Neural crest cell (in vitro differentiated cells): ENCODE measurements around the gene CFAP20DC. TPM values are rescaled to one million over a fixed set of nuclear protein-coding genes. Genes with fewer than 3 reads are reported as not detected.

Experiments
- DNase-seq: peaks from one replicate; pipeline ENCODE4 v3.0.0; 2021; ENCODE audit warnings: low read depth, mixed read lengths, low spot score
- H3K27ac Mint-ChIP-seq: one replicate; pipeline ENCODE4 v1.8.0; 2021; ENCODE audit warnings: mild to moderate bottlenecking, mixed read lengths; ENCODE audit not compliant: unreplicated experiment
- H3K27me3 Mint-ChIP-seq: 2 replicates; pipeline ENCODE4 v1.8.0; 2021; ENCODE audit warnings: low read depth, mild to moderate bottlenecking, mixed read lengths
- H3K36me3 Mint-ChIP-seq: 2 replicates; pipeline ENCODE4 v1.8.0; 2021; ENCODE audit warnings: low read depth, mild to moderate bottlenecking, mixed read lengths
- H3K4me1 Mint-ChIP-seq: 2 replicates; pipeline ENCODE4 v1.8.0; 2021; ENCODE audit warnings: mixed read lengths
- H3K4me3 Mint-ChIP-seq: one replicate; pipeline ENCODE4 v1.8.0; 2021; ENCODE audit warnings: mild to moderate bottlenecking, mixed read lengths
- H3K9me3 Mint-ChIP-seq: 2 replicates; pipeline ENCODE4 v1.8.0; 2021; ENCODE audit warnings: mixed read lengths
- total RNA-seq: library from RNA; stranded (reverse); gene quantifications from 2 replicates; pipeline ENCODE4 v1.2.1, GENCODE V29; 2021
- TF ChIP-seq, protein P1 (sequence below): fragments of 200-600 bp; sonication (generic); conservative IDR thresholded peaks from 2 replicates; pipeline ENCODE4 v1.5.0; 2021; ENCODE audit warnings: antibody characterized with exemption, mild to moderate bottlenecking

The CFAP20DC gene
- total RNA-seq, 1 donor from 2014 or later, result 10.4 TPM

GRCh38 chr3:58874248-58874741 is 175.5 kb downstream of the CFAP20DC start:
- no peak for DNase-seq
- Mint-ChIP-seq H3K27me3 (no peaks in the 10 kb centered on the region), H3K36me3 (peaks cover 2% of the 10 kb centered on the region), H3K4me1 (no peaks in the 10 kb centered on the region), H3K4me3 (no peak overlapping the region), H3K27ac (no peak overlapping the region), H3K9me3 (peaks cover 2% of the 10 kb centered on the region)
- TF ChIP-seq, protein P1, sequence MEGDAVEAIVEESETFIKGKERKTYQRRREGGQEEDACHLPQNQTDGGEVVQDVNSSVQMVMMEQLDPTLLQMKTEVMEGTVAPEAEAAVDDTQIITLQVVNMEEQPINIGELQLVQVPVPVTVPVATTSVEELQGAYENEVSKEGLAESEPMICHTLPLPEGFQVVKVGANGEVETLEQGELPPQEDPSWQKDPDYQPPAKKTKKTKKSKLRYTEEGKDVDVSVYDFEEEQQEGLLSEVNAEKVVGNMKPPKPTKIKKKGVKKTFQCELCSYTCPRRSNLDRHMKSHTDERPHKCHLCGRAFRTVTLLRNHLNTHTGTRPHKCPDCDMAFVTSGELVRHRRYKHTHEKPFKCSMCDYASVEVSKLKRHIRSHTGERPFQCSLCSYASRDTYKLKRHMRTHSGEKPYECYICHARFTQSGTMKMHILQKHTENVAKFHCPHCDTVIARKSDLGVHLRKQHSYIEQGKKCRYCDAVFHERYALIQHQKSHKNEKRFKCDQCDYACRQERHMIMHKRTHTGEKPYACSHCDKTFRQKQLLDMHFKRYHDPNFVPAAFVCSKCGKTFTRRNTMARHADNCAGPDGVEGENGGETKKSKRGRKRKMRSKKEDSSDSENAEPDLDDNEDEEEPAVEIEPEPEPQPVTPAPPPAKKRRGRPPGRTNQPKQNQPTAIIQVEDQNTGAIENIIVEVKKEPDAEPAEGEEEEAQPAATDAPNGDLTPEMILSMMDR, result no peak

- H3K4me1 Mint-ChIP-seq, result no peaks in the 10 kb centered on the region
- H3K4me3 Mint-ChIP-seq, result no peak overlapping the region
- TF ChIP-seq, protein P1, result no peak
- no peak overlapping the region for H3K27ac Mint-ChIP-seq
- peaks cover 2% of the 10 kb centered on the region for H3K36me3 Mint-ChIP-seq
- no peaks in the 10 kb centered on the region for H3K27me3 Mint-ChIP-seq
- no peak for DNase-seq
- H3K9me3 Mint-ChIP-seq, result peaks cover 2% of the 10 kb centered on the region
Observed at GRCh38 chr3:58868097-58868779, 181.6 kb downstream of the CFAP20DC start.

DNA sequence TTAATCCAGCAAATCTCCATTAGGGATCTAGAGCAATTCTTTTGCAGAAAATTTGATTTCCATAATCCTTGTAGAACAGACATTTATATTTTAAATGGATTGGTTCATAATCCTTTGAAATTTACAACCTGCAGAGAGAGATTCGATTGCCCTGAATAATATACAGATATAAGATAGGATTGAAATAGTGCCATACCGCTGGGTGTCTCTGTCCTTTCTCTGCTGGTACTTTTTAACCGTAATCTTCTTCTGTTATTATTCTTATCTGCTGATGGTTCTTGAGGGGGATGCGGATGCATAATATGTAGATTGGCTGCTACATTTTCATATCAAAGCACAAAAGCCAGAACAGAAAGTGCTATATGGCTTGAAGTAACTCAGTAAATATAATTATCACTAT is 182.2 kb downstream of the CFAP20DC start:
- Mint-ChIP-seq H3K4me1 (no peaks in the 10 kb centered on the region), H3K27ac (no peak overlapping the region), H3K4me3 (no peak overlapping the region), H3K36me3 (peaks cover 5% of the 10 kb centered on the region), H3K27me3 (no peaks in the 10 kb centered on the region), H3K9me3 (peaks cover 2% of the 10 kb centered on the region)
- no peak for DNase-seq
- TF ChIP-seq, protein P1, result no peak

GRCh38 chr3:58866079-58866478 is 183.7 kb downstream of the CFAP20DC start:
- no peak for DNase-seq
- no peaks in the 10 kb centered on the region for H3K4me1 Mint-ChIP-seq
- H3K9me3 Mint-ChIP-seq, result peaks cover 2% of the 10 kb centered on the region
- H3K36me3 Mint-ChIP-seq, result peaks cover 7% of the 10 kb centered on the region
- no peak overlapping the region for H3K4me3 Mint-ChIP-seq
- TF ChIP-seq, protein P1, result no peak
- no peaks in the 10 kb centered on the region for H3K27me3 Mint-ChIP-seq
- no peak overlapping the region for H3K27ac Mint-ChIP-seq

DNA sequence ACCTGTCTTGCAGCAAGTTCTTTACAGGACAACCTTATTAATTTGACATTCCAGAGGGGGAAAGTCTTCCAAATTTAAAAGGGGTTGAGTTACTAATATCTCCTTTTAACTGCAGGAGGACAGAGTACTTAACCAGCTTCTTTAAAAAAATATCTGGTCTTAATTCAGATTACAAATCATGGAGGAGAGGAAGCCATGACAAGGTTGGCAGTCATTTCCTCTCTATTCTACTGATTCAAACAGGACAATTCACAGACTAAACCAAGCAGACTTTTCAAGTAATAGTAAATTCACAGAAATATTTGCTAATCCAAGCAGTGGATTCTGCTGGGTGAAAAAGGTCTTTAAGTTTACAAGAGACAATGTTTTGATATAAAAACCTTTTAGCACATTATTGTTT is 185.3 kb downstream of the CFAP20DC start:
- Mint-ChIP-seq H3K27ac (no peak overlapping the region), H3K36me3 (peaks cover 5% of the 10 kb centered on the region), H3K4me3 (no peak overlapping the region), H3K27me3 (no peaks in the 10 kb centered on the region), H3K9me3 (no peaks in the 10 kb centered on the region), H3K4me1 (no peaks in the 10 kb centered on the region)
- TF ChIP-seq, protein P1, result no peak
- no peak for DNase-seq
